Heart left ventricle (tissue), 16 donors: ENCODE measurements around the gene WDR83. TPM values are rescaled to one million over a fixed set of nuclear protein-coding genes. Genes with fewer than 3 reads are reported as not detected.
"Not testable (repeated sequence)": the region's sequence is repeated elsewhere in the genome, so short reads cannot be mapped to it uniquely, and the experiment has no call there.

Experiments
- ATAC-seq, 4 donors: fragments of 200-7000 bp; cut with Tn5 transposase; one replicate each; pipeline ENCODE4 v1.9.1; 2020 to 2022; ENCODE audit warnings: moderate library complexity in 4 of 4, mild to moderate bottlenecking in 3 of 4, moderate number of reproducible peaks in 1 of 4
- DNase-seq, 5 donors: peaks; one replicate each; pipeline ENCODE4 v3.0.0-alpha.2; 2020
- H3K27ac ChIP-seq, 12 donors: fragments of 200-600 bp; sonication (generic) in 4 of 12; one replicate each; pipeline versions ENCODE4 v1.5.0 to v1.8.0; 2016 to 2022; ENCODE audit warnings: mild to moderate bottlenecking in 2 of 12
- H3K27me3 ChIP-seq, 9 donors: fragments of 200-600 bp; sonication (generic) in 2 of 9; one replicate each; pipeline versions ENCODE4 v1.5.1 to v1.8.0; 2016 to 2022; ENCODE audit warnings: mild to moderate bottlenecking in 3 of 9
- H3K36me3 ChIP-seq, 9 donors: fragments of 200-600 bp; sonication (generic) in 2 of 9; one replicate each; pipeline versions ENCODE4 v1.5.0 to v1.8.0; 2018 to 2022; ENCODE audit warnings: mild to moderate bottlenecking in 2 of 9
- H3K4me1 ChIP-seq, 12 donors: fragments of 200-600 bp; sonication (generic) in 4 of 12; one replicate each; pipeline versions ENCODE4 v1.5.0 to v1.8.0; 2016 to 2022; ENCODE audit warnings: mild to moderate bottlenecking in 3 of 12
- H3K4me3 ChIP-seq, 12 donors: fragments of 200-600 bp; sonication (generic) in 4 of 12; one replicate each; pipeline versions ENCODE4 v1.5.0 to v1.8.0; 2017 to 2022; ENCODE audit warnings: mild to moderate bottlenecking in 9 of 12, moderate library complexity in 4 of 12
- H3K9me3 ChIP-seq, 12 donors: fragments of 200-600 bp; sonication (generic) in 4 of 12; one replicate each; pipeline versions ENCODE4 v1.5.0 to v1.8.0; 2016 to 2022; ENCODE audit warnings: mild to moderate bottlenecking in 1 of 12
- POLR2A ChIP-seq, 2 donors: fragments of 450-650 bp; IDR thresholded peaks; one replicate each; pipeline ENCODE4 v1.6.1; 2017; ENCODE audit warnings: antibody characterized with exemption in 2 of 2, mild to moderate bottlenecking in 2 of 2, moderate library complexity in 2 of 2
- WGBS, 4 donors: extraction: QIAGEN DNeasy Blood & Tissue Kit in 2 of 4; methylation state at CpG; one replicate each; pipeline versions ENCODE4 v1.1.5 to v1.1.7; 2013 to 2018; 5-methylcytosine and 5-hydroxymethylcytosine counted together
- intact Hi-C, 10 donors: fragments of 100-400 bp; cut with DNase I; formaldehyde crosslinking; loops; one replicate each; pipeline versions ENCODE4 v1.11.1 to v1.14.2; 2022
- polyA plus RNA-seq, 2 donors: library from polyadenylated mRNA; stranded (reverse); fragments of 200-250 nt; gene quantifications; one replicate each; pipeline ENCODE4 v1.2.3, GENCODE V29; 2013
- total RNA-seq, 9 donors: library from RNA; depleted of rRNA in 2 of 9; stranded (reverse); fragments of >200 nt in 2 of 9; fragmentation: NEBNext Ultra II Directional in 3 of 9; extraction: Animal tissue kit (Norgen Biotek cat#: 25700) in 3 of 9; gene quantifications; one replicate each; pipeline versions ENCODE4 v1.1.0 to v1.2.4, GENCODE V29; 2016 to 2023
- TF ChIP-seq, protein P1 (sequence below), 12 donors: fragments of 200-600 bp; sonication (generic) in 4 of 12; IDR thresholded peaks; one replicate each; pipeline versions ENCODE4 v1.5.0 to v1.8.0; 2018 to 2022; ENCODE audit warnings: antibody characterized with exemption in 12 of 12, mild to moderate bottlenecking in 5 of 12
- donor health status: ischemic (EF 13 %, LVEDD 7.1; RV severe dilation, severe dysfunction).
- donor health status: healthy with polysubstance abuse.
- donor health status: DM: no; HTN: yes; CAD: no.
- donor health status: DM: no; HTN: no; CAD: no.
- donor health status: ischemic (EF 25% LVEDD 6.9; RV normal size, moderate dysfunction).
- donor health status: ischemic (EF 25% LVEDD 5.7; RV mildly dilated, moderate dysfunction).
- donor health status: healthy.
- donor health status: DM: yes; HTN: yes; CAD: no.
- donor health status: ischemic (EF 35%, LVEDD 5.7; RV mildly dilated, moderate dysfunction).
- donor health status: nonischemic (EF 11% LVEDD 7.7; RV severe dilation, severe dysfunction).
- donor health status: DM: yes; HTN: yes; CAD: no.
- donor health status: PGD.
- donor health status: ischemic (EF 29% LVEDD 5.4; RV normal size, mild dysfunction).
- donor health status: nonischemic (EF 23%, LVEDD 6.1; RV moderate dilation, normal function).

The WDR83 gene
- total and polyA plus RNA-seq, 11 donors: 6.0 to 13.0 (median 7.9) TPM

DNA sequence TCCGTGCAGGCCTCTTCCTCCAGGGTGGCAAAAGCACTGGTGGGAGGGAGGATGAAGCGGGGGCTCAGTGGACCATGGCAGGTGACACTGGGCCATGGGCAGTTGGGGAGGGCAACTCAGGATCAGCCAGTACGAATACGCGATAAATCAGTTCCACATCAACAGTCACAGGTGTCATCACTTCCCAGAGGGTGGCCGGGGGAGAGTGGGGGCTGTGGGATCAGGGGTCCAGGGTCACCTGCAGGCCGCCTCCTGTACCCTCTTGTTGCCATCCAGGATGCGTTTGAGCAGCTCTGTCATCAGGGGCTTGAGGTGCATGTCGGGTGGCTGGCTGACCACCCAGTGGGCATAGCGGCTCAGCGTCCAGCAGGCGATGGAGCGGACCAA, 39.7 kb downstream of the WDR83 start:
- WGBS, 4 donors: 80 to 91% (median 87%) methylated on average over 9 to 13 of the region's 13 CpGs
- TF ChIP-seq POLR2A (IDR thresholded peaks at IDR 0.05): no peak
- TF ChIP-seq, protein P1, sequence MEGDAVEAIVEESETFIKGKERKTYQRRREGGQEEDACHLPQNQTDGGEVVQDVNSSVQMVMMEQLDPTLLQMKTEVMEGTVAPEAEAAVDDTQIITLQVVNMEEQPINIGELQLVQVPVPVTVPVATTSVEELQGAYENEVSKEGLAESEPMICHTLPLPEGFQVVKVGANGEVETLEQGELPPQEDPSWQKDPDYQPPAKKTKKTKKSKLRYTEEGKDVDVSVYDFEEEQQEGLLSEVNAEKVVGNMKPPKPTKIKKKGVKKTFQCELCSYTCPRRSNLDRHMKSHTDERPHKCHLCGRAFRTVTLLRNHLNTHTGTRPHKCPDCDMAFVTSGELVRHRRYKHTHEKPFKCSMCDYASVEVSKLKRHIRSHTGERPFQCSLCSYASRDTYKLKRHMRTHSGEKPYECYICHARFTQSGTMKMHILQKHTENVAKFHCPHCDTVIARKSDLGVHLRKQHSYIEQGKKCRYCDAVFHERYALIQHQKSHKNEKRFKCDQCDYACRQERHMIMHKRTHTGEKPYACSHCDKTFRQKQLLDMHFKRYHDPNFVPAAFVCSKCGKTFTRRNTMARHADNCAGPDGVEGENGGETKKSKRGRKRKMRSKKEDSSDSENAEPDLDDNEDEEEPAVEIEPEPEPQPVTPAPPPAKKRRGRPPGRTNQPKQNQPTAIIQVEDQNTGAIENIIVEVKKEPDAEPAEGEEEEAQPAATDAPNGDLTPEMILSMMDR (IDR thresholded peaks at IDR 0.05): no peak
- DNase-seq: no peak
- Histone ChIP-seq H3K4me1 (no peaks in the 10 kb centered on the region), H3K27me3 (no peaks in the 10 kb centered on the region), H3K4me3 (no peak overlapping the region), H3K36me3 (peaks cover 0 to 100% (median 98%) of the 10 kb centered on the region in 9 donors), H3K27ac (no peak overlapping the region), H3K9me3 (no peaks in the 10 kb centered on the region)
- ATAC-seq: no peak
- intact Hi-C loops: no loop called here

DNA sequence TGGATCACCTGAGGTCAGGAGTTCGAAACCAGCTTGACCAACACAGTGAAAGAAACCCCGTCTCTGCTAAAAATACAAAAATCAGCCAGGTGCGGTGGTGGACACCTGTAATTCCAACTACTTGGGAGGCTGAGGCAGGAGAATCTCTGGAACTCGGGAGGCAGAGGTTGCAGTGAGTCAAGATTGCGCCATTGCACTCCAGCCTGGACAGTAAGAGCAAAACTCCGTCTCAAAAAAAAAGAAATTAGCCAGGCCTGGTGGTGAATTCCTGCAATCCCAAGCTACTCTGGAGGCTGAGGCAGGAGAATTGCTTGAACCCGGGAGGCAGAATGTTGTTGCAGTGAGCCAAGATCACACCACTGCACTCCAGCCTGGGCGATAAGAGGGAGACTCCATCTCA, 42.0 kb downstream of the WDR83 start:
- ATAC-seq (no peak), DNase-seq (no peak)
- Histone ChIP-seq H3K36me3 (peaks cover 2 to 97% (median 95%) of the 10 kb centered on the region in 9 donors), H3K27me3 (no peaks in the 10 kb centered on the region), H3K4me3 (no peak overlapping the region), H3K4me1 (no peaks in the 10 kb centered on the region), H3K27ac (no peak overlapping the region), H3K9me3 (no peaks in the 10 kb centered on the region)
- TF ChIP-seq, protein P1 (IDR thresholded peaks at IDR 0.05): no peak
- TF ChIP-seq POLR2A (IDR thresholded peaks at IDR 0.05): no peak
- 92 to 99% (median 96%) methylated on average over 8 of the region's 8 CpGs for WGBS, 4 donors
- intact Hi-C loops: no loop called here

DNA sequence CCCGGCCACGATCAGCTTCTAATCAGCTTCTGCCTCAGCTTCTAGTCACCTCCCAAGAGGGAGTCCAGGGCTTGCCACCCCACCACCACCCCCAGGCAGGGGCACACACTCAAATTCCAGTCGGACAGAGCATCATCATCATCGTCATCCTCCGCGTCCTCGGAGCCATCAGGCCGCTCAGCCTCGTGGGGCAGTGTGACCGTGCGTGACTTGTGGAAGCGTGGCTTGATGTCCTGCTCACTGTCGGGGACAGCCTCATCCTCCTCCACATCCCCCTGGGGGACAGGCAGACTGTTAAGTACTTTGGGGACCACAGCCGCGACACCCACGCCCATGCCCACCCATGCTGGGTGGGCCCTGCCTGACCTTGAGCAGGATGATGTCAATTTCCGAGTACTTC, 44.6 kb downstream of the WDR83 start:
- Histone ChIP-seq H3K27me3 (no peaks in the 10 kb centered on the region), H3K4me3 (no peak overlapping the region), H3K27ac (no peak overlapping the region), H3K36me3 (peaks cover 2 to 97% (median 94%) of the 10 kb centered on the region in 9 donors), H3K9me3 (no peaks in the 10 kb centered on the region), H3K4me1 (no peaks in the 10 kb centered on the region)
- ATAC-seq: no peak
- DNase-seq: no peak
- intact Hi-C loops: loop anchor here in 1 of 10 donors (5.0 kb wide), 1 partner anchor 86 kb away; no protein-coding TSS in a partner anchor
- 91 to 93% (median 92%) methylated on average over 17 of the region's 17 CpGs for WGBS, 4 donors
- TF ChIP-seq, protein P1 (IDR thresholded peaks at IDR 0.05): no peak
- TF ChIP-seq POLR2A (IDR thresholded peaks at IDR 0.05): no peak

DNA sequence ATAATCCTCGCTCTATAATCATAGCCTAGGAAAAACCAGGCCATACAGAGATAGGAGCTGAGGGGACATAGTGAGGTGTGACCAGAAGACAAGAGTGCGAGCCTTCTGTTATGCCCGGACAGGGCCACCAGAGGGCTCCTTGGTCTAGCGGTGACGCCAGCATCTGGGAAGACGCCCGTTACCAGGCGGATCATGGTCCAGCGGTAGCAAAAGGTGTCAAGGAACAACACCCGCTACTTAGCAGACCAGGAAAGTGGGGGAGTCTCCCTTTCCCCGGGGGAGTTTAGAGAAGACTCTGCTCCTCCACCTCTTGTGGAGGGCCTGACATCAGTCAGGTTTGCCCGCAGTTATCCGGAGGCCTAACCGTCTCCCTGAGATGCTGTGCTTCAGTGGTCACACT, 45.5 kb downstream of the WDR83 start:
- DNase-seq, H3K27ac ChIP-seq, ATAC-seq, H3K4me1 ChIP-seq, H3K9me3 ChIP-seq, H3K27me3 ChIP-seq, H3K4me3 ChIP-seq: not testable (repeated sequence)
- WGBS, 4 donors: 38 to 46% (median 43%) methylated on average over 9 to 12 of the region's 14 CpGs
- intact Hi-C loops: loop anchor here in 1 of 10 donors (5.0 kb wide), 1 partner anchor 85 kb away; no protein-coding TSS in a partner anchor
- TF ChIP-seq, protein P1 (IDR thresholded peaks at IDR 0.05): peak in 10 of 12 donors; percentile 14 to 39 (median 31)
- H3K36me3 ChIP-seq: peaks cover 2 to 97% (median 94%) of the 10 kb centered on the region in 9 donors

DNA sequence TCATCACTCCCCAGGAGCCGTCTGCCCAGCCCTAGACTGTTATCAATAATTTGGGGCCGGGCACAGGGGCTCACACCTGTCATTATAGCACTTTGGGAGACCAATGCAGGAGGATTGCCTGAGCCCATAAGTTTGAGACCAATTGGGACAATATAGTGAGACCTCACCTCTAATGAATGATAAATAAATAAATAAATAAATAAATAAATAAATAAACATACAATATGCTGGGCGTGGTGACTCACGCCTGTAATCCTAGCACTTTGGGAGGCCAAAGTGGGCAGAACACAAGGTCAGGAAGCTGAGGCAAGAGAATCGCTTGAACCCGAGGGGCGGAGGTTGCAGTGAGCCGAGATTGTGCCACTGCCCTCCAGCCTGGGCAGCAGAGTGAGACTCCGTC, 46.7 kb downstream of the WDR83 start:
- intact Hi-C loops: loop anchor here in 1 of 10 donors (5.0 kb wide), 1 partner anchor 84 kb away; no protein-coding TSS in a partner anchor
- H3K27me3 ChIP-seq, ATAC-seq, H3K27ac ChIP-seq, H3K9me3 ChIP-seq, H3K4me3 ChIP-seq, DNase-seq, H3K4me1 ChIP-seq: not testable (repeated sequence)
- peaks cover 2 to 97% (median 95%) of the 10 kb centered on the region in 9 donors for H3K36me3 ChIP-seq
- WGBS, 4 donors: 90 to 96% (median 94%) methylated on average over 9 of the region's 9 CpGs
